CD4-positive, alpha-beta memory T cell (primary cell): ENCODE measurements around the gene SPP1. TPM values are rescaled to one million over a fixed set of nuclear protein-coding genes. Genes with fewer than 3 reads are reported as not detected.
"Not testable (repeated sequence)": the region's sequence is repeated elsewhere in the genome, so short reads cannot be mapped to it uniquely, and the experiment has no call there.

Source experiments
- CTCF ChIA-PET: fragments of 350-600 bp; sonication (Branson Sonifier 250); formaldehyde crosslinking; loops from one replicate; lab custom pipeline; 2021; ENCODE audit warnings: inconsistent platforms; ENCODE audit not compliant: partially characterized antibody; lab: Charles Lee
- POLR2A ChIA-PET: fragments of 350-600 bp; sonication (Branson Sonifier 250); formaldehyde crosslinking; loops from one replicate; lab custom pipeline; 2021; ENCODE audit not compliant: partially characterized antibody; lab: Charles Lee
- DNase-seq, 5 donors: peaks; one replicate each; pipeline versions ENCODE4 v3.0.0 to v3.0.0-alpha.2; 2020 to 2022; ENCODE audit warnings: mixed read lengths in 1 of 5
- H3K27ac ChIP-seq: one replicate; pipeline ENCODE4 v1.7.0; 2013; ENCODE audit warnings: low read depth, low read length
- H3K27me3 ChIP-seq: 2 replicates; pipeline ENCODE4 v1.7.0; 2013; ENCODE audit warnings: mild to moderate bottlenecking, low read length, moderate library complexity; ENCODE audit not compliant: insufficient read depth
- H3K36me3 ChIP-seq: 2 replicates; pipeline ENCODE4 v1.7.0; 2013; ENCODE audit warnings: mild to moderate bottlenecking, low read length, moderate library complexity; ENCODE audit not compliant: insufficient read depth
- H3K4me1 ChIP-seq: 2 replicates; pipeline ENCODE4 v1.7.0; 2013; ENCODE audit warnings: mild to moderate bottlenecking, low read length, moderate library complexity; ENCODE audit not compliant: insufficient read depth
- H3K4me3 ChIP-seq, 2 donors: one replicate each; pipeline ENCODE4 v1.7.0; 2013; ENCODE audit warnings: low read length in 2 of 2, mild to moderate bottlenecking in 1 of 2
- H3K9me3 ChIP-seq, 2 donors: one replicate each; pipeline ENCODE4 v1.7.0; 2013; ENCODE audit warnings: low read length in 2 of 2, control low read depth in 1 of 2; ENCODE audit not compliant: control insufficient read depth in 1 of 2
- H3K27ac Mint-ChIP-seq, 7 donors: one replicate each; pipeline ENCODE4 v1.8.0; 2020 to 2021; ENCODE audit warnings: mixed read lengths in 7 of 7, mild to moderate bottlenecking in 6 of 7, inconsistent platforms in 3 of 7, moderate library complexity in 3 of 7
- H3K27me3 Mint-ChIP-seq, 2 donors: one replicate each; pipeline ENCODE4 v1.8.0; 2020 to 2021; ENCODE audit warnings: mixed read lengths in 2 of 2
- H3K36me3 Mint-ChIP-seq, 2 donors: one replicate each; pipeline ENCODE4 v1.8.0; 2020 to 2021; ENCODE audit warnings: mixed read lengths in 2 of 2, inconsistent platforms in 1 of 2, mild to moderate bottlenecking in 1 of 2
- H3K4me1 Mint-ChIP-seq, 4 donors: one replicate each; pipeline ENCODE4 v1.8.0; 2020 to 2021; ENCODE audit warnings: mixed read lengths in 4 of 4, mild to moderate bottlenecking in 1 of 4
- H3K4me3 Mint-ChIP-seq, 8 donors: one replicate each; pipeline ENCODE4 v1.8.0; 2020 to 2021; ENCODE audit warnings: mixed read lengths in 8 of 8, mild to moderate bottlenecking in 7 of 8, moderate library complexity in 6 of 8, inconsistent platforms in 3 of 8
- H3K9me3 Mint-ChIP-seq, 8 donors: one replicate each; pipeline ENCODE4 v1.8.0; 2020 to 2021; ENCODE audit warnings: mixed read lengths in 8 of 8, mild to moderate bottlenecking in 5 of 8, inconsistent platforms in 3 of 8, moderate library complexity in 1 of 8
- intact Hi-C: fragments of 100-400 bp; cut with micrococcal nuclease; formaldehyde crosslinking; loops from one replicate; pipeline ENCODE4 v1.15.1; 2023
- polyA plus RNA-seq, 2 donors: library from polyadenylated mRNA; unstranded; fragments of 300-500 nt; fragmentation: Illumina TruSeq; gene quantifications; one replicate each; pipeline ENCODE4 v1.2.3, GENCODE V29; 2021
- total RNA-seq, 2 experiments: library from RNA; stranded (reverse); gene quantifications; one replicate each; pipeline ENCODE4 v1.2.3, GENCODE V29; 2021

Gene SPP1
- total and polyA plus RNA-seq, 4 experiments from 2014 or later = 15.5 to 19.9 TPM; not detected in 2

DNA sequence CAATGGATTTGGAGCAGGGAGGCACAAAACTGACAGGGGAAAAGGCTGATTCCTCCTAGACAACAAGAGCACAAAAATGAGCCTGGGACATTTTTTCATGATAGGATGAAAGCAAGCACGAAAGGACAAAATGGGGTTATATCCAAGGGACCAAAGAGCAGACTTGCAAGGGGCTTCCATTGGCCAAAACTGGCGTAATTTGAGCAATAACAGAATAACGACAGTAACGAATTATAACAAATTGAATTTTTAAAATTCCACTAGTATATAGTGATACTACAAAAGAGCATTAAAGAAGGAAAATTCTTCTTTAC is 10.3 kb downstream of the SPP1 start:
- H3K9me3 Mint-ChIP-seq = peaks cover 0 to 2% (median 0%) of the 10 kb centered on the region in 8 donors
- Histone ChIP-seq H3K27ac (no peak overlapping the region), H3K27me3 (no peaks in the 10 kb centered on the region), H3K4me1 (peaks cover 3% of the 10 kb centered on the region), H3K36me3 (no peaks in the 10 kb centered on the region), H3K9me3 (no peaks in the 10 kb centered on the region), H3K4me3 (no peak overlapping the region)
- H3K36me3 Mint-ChIP-seq = no peaks in the 10 kb centered on the region
- no peak for DNase-seq
- ChIA-PET POLR2A (no interaction called here), CTCF (interaction anchor here (0.6 to 1.4 kb wide), 6 partner anchors 8 to 1297 kb away, joined by 3 to 5 read pairs (median 4); no protein-coding TSS in a partner anchor)
- H3K27ac Mint-ChIP-seq = no peak overlapping the region
- intact Hi-C loops = no loop called here
- H3K4me3 Mint-ChIP-seq = no peak overlapping the region
- H3K4me1 Mint-ChIP-seq = peaks cover 0 to 4% (median 2%) of the 10 kb centered on the region in 4 donors
- H3K27me3 Mint-ChIP-seq = peaks cover 16 to 17% of the 10 kb centered on the region in 2 donors

DNA sequence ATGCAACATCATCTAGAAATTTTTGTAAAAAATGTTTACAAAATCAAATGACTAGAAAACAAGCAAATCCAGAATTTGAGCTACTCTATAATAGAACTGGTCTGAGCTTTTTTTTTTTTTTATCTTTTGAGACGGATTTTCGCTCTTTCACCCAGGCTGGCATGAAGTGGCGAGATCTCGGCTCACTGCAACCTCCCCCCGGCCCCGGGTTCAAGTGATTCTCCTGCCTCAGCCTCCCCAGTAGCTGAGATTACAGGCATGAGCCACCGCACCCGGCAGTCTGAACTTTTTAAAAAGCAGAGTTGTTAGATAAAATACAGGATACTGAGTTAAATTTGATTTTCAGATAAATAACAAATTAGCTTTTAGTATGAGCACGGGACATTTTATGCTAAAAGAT is 11.0 kb downstream of the SPP1 start:
- CTCF ChIA-PET = interaction anchor here (0.6 to 1.4 kb wide), 6 partner anchors 9 to 1297 kb away, joined by 3 to 5 read pairs (median 3); no protein-coding TSS in a partner anchor
- H3K27me3 ChIP-seq = no peaks in the 10 kb centered on the region
- H3K27ac Mint-ChIP-seq = no peak overlapping the region
- peaks cover 3% of the 10 kb centered on the region for H3K4me1 ChIP-seq
- POLR2A ChIA-PET = no interaction called here
- intact Hi-C loops = no loop called here
- H3K27ac ChIP-seq = no peak overlapping the region
- peaks cover 15 to 16% of the 10 kb centered on the region in 2 donors for H3K27me3 Mint-ChIP-seq
- no peak overlapping the region for H3K4me3 Mint-ChIP-seq
- DNase-seq = no peak
- no peak overlapping the region for H3K4me3 ChIP-seq
- H3K36me3 ChIP-seq = no peaks in the 10 kb centered on the region
- H3K9me3 Mint-ChIP-seq = peaks cover 0 to 2% (median 0%) of the 10 kb centered on the region in 8 donors
- no peaks in the 10 kb centered on the region for H3K36me3 Mint-ChIP-seq
- peaks cover 0 to 10% (median 6%) of the 10 kb centered on the region in 4 donors for H3K4me1 Mint-ChIP-seq
- H3K9me3 ChIP-seq = no peaks in the 10 kb centered on the region

DNA sequence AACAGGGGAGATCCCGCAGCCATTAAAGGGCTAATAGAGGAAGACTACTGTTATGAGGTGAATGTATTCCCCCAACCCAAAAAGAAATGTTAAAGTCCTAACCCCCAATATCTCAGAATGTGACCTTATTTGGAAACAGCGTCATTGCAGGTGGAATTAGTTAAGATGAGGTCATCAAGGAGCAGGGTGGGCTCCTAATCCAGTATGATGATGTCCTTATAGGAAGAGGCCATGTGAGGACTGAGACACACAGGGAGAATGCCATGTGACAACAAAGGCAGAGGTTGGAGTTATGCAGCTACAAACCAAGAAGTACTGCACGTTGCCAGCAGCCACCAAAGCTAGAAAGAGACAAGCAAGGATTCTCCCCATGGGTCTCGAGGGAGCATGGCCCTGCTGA is 14.3 kb downstream of the SPP1 start:
- intact Hi-C loops = no loop called here
- Histone ChIP-seq H3K4me3 (no peak overlapping the region), H3K27ac (no peak overlapping the region), H3K9me3 (no peaks in the 10 kb centered on the region), H3K4me1 (peaks cover 3% of the 10 kb centered on the region), H3K36me3 (no peaks in the 10 kb centered on the region), H3K27me3 (no peaks in the 10 kb centered on the region)
- Mint-ChIP-seq H3K27ac (no peak overlapping the region), H3K4me1 (peaks cover 0 to 18% (median 12%) of the 10 kb centered on the region in 4 donors), H3K4me3 (no peak overlapping the region), H3K36me3 (no peaks in the 10 kb centered on the region), H3K27me3 (peaks cover 5 to 9% of the 10 kb centered on the region in 2 donors), H3K9me3 (peaks cover 0 to 2% (median 0%) of the 10 kb centered on the region in 8 donors)
- DNase-seq = no peak
- POLR2A ChIA-PET = no interaction called here
- CTCF ChIA-PET = no interaction called here

DNA sequence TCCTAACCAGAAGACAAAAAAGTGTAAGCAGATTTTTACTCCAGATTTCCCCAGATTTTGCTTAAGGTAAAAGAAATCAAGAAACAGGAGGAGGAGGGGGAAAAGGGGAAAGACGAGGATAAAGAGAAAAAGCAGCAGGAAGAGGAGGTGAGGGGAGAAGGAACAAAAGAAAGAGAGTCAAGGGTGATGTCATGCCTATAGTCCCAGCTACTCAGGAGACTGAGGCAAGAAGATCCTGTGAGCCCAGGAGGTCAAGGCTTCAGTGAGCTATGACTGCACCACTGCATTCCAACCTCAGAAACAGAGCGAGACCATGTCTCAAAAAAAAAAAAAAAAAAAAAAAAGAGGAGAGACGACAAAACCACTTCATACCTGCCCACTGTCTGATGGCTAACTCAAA is 19.9 kb downstream of the SPP1 start:
- Mint-ChIP-seq H3K4me1 (peaks cover 0 to 15% (median 11%) of the 10 kb centered on the region in 4 donors), H3K27me3 (peaks cover 2 to 11% of the 10 kb centered on the region in 2 donors), H3K36me3 (no peaks in the 10 kb centered on the region), H3K9me3 (no peaks in the 10 kb centered on the region), H3K27ac (no peak overlapping the region), H3K4me3 (no peak overlapping the region)
- Histone ChIP-seq H3K4me3 (no peak overlapping the region), H3K27ac (no peak overlapping the region), H3K9me3 (no peaks in the 10 kb centered on the region), H3K27me3 (no peaks in the 10 kb centered on the region), H3K4me1 (no peaks in the 10 kb centered on the region), H3K36me3 (no peaks in the 10 kb centered on the region)
- ChIA-PET POLR2A (no interaction called here), CTCF (no interaction called here)
- DNase-seq = no peak
- intact Hi-C loops = no loop called here

DNA sequence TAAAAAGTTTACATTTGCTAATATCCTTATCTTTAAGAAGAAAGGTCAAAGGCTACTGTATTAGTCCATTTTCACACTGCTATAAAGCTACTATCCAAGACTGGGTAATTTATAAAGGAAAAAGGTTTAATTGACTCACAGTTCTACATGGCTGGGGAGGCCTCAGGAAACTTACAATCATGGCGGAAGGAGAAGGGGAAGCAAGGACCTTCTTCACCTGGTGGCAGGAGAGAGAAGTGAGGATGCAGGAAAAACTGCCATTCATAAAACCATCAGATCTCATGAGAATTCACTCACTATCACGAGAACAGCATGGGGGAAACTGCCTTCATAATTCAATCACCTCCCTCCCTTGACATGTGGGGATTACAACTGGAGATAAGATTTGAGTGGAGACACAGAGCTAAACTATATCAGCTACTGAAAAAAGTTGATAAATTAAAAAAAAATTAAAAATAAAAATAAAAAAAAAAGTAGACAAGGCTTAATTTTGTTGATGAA is 23.7 kb downstream of the SPP1 start:
- peaks cover 2 to 13% of the 10 kb centered on the region in 2 donors for H3K27me3 Mint-ChIP-seq
- H3K4me3 ChIP-seq, H3K36me3 ChIP-seq, H3K27ac Mint-ChIP-seq, H3K9me3 Mint-ChIP-seq, H3K4me1 Mint-ChIP-seq, H3K27ac ChIP-seq, POLR2A ChIA-PET, H3K36me3 Mint-ChIP-seq, DNase-seq, H3K4me1 ChIP-seq, H3K9me3 ChIP-seq, intact Hi-C loops, H3K4me3 Mint-ChIP-seq, H3K27me3 ChIP-seq: not testable (repeated sequence)
- CTCF ChIA-PET = interaction anchor here (0.6 kb wide), 1 partner anchor 220 kb away, joined by 3 read pairs; no protein-coding TSS in a partner anchor

DNA sequence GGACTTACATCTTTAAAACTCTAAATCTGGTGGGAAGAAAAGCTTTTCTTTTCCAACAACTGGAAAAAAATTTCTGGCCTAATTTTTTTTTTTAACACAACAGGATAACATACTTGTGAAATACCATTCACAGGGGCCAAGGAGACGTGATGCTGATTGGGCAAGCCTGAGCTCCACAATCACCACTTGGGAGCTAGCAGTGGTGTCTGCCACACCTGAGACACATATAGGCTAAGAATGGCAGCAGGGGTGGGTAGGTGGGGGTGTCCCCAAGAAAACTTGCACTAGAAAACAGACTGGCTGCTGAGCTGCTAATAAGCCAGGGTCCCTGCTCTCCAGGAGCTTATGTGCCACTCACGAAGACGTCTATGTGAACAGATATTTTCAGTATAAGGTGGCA is 26.4 kb downstream of the SPP1 start:
- no peak overlapping the region for H3K4me3 Mint-ChIP-seq
- H3K36me3 ChIP-seq = no peaks in the 10 kb centered on the region
- peaks cover 2% of the 10 kb centered on the region for H3K4me1 ChIP-seq
- H3K27me3 ChIP-seq = no peaks in the 10 kb centered on the region
- peaks cover 0 to 6% (median 3%) of the 10 kb centered on the region in 4 donors for H3K4me1 Mint-ChIP-seq
- intact Hi-C loops = no loop called here
- H3K27ac Mint-ChIP-seq = no peak overlapping the region
- H3K36me3 Mint-ChIP-seq = peaks cover 0 to 1% of the 10 kb centered on the region in 2 donors
- DNase-seq = no peak
- no peak overlapping the region for H3K4me3 ChIP-seq
- ChIA-PET POLR2A (no interaction called here), CTCF (no interaction called here)
- no peak overlapping the region for H3K27ac ChIP-seq
- peaks cover 0 to 6% of the 10 kb centered on the region in 2 donors for H3K27me3 Mint-ChIP-seq
- H3K9me3 Mint-ChIP-seq = peaks cover 0 to 2% (median 0%) of the 10 kb centered on the region in 8 donors
- no peaks in the 10 kb centered on the region for H3K9me3 ChIP-seq

DNA sequence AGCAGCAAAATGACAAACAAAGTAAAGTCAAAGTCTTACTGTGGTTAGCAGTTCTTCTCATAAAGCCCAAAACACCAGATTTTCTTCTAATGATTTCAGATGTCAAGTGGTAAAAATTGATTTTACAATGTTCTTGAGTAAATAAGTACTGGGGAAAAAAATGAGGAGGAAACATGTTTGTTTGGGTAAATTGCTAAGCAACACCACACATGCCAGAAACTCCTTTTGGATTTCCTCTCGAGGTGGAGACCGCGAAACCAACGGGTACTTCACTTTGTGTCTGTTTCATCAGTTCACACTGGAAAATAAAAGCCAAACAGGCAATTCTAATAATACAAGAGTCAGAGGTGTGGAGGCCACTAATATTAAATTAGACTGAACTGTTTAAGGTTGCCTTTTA is 27.3 kb downstream of the SPP1 start:
- no peak for DNase-seq
- intact Hi-C loops = no loop called here
- no peaks in the 10 kb centered on the region for H3K9me3 ChIP-seq
- no peaks in the 10 kb centered on the region for H3K27me3 ChIP-seq
- Mint-ChIP-seq H3K9me3 (peaks cover 0 to 2% (median 0%) of the 10 kb centered on the region in 8 donors), H3K36me3 (peaks cover 0 to 1% of the 10 kb centered on the region in 2 donors), H3K4me3 (no peak overlapping the region), H3K27me3 (peaks cover 0 to 4% of the 10 kb centered on the region in 2 donors), H3K4me1 (peaks cover 0 to 9% (median 4%) of the 10 kb centered on the region in 4 donors), H3K27ac (no peak overlapping the region)
- POLR2A ChIA-PET = no interaction called here
- CTCF ChIA-PET = no interaction called here
- peaks cover 5% of the 10 kb centered on the region for H3K4me1 ChIP-seq
- H3K4me3 ChIP-seq = no peak overlapping the region
- no peak overlapping the region for H3K27ac ChIP-seq
- no peaks in the 10 kb centered on the region for H3K36me3 ChIP-seq
